Measurements from ENCODE around the gene LRMDA. TPM values are rescaled to one million over a fixed set of nuclear protein-coding genes. Genes with fewer than 3 reads are reported as not detected.

LRMDA gene
- total and polyA plus RNA-seq, 2 of the 8 experiments (the other 6 are each of a cell fraction or from before 2014, with no cell fraction given), result 0.86 to 2.8 TPM

- TF ChIP-seq KDM5A (IDR thresholded peaks at IDR 0.05; ENCODE audit: low read length) (no peak), SUZ12 (IDR thresholded peaks at IDR 0.05; ENCODE audit: low read length) (no peak), SIX5 (IDR thresholded peaks at IDR 0.05; ENCODE audit: low read depth, low read length) (no peak), CHD1 (IDR thresholded peaks at IDR 0.05; ENCODE audit: low read depth, low read length) (no peak), TBP (IDR thresholded peaks at IDR 0.05; ENCODE audit: low read depth, low read length) (no peak), RXRA (IDR thresholded peaks at IDR 0.05; ENCODE audit: insufficient read depth, low read depth, low read length) (no peak), TEAD4 (IDR thresholded peaks at IDR 0.05; ENCODE audit: low read depth, low read length) (no peak), BACH1 (IDR thresholded peaks at IDR 0.05; ENCODE audit: low read length) (no peak), MAFK (IDR thresholded peaks at IDR 0.05; ENCODE audit: low read depth, low read length) (no peak), RAD21 (IDR thresholded peaks at IDR 0.05 in 1 of 2, conservative IDR thresholded peaks at IDR 0.05 in 1 of 2; ENCODE audit: low read depth in 2 of 2, low read length in 2 of 2) (no peak), ZNF274 (IDR thresholded peaks at IDR 0.05; ENCODE audit: borderline replicate concordance, extremely low read depth, low read length) (no peak), YY1 (IDR thresholded peaks at IDR 0.05; ENCODE audit: low read depth, low read length) (no peak)
Measured at GRCh38 chr10:75814014-75814413, 382.6 kb downstream of the LRMDA start (continued).
